Smooth muscle cell of the brain vasculature (primary cell): ENCODE data around the gene RGS17.
"Not testable (repeated sequence)": the region's sequence is repeated elsewhere in the genome, so short reads cannot be mapped to it uniquely, and the experiment has no call there.

ENCODE experiments used
- DNase-seq: peaks from one replicate; pipeline ENCODE4 v3.0.0-alpha.2; 2012; ENCODE audit warnings: low read depth, low spot score

The RGS17 gene

GRCh38 chr6:152985300-152985699, 145.8 kb downstream of the RGS17 start:
- not testable (repeated sequence) for DNase-seq

GRCh38 chr6:152984513-152984872, 146.6 kb downstream of the RGS17 start:
- DNase-seq, result no peak

GRCh38 chr6:152983637-152984512, 147.2 kb downstream of the RGS17 start:
- peak; percentile 87 for DNase-seq

- peak; percentile 94 for DNase-seq
These were observed 148.0 kb downstream of the RGS17 start, which contains the start of gene FBXO5 for GRCh38 chr6:152982904-152983636. TSS of gene FBXO5 (minus strand) at chr6:152983041. CDS start at chr6:152982959, 82 bp downstream.

- no peak for DNase-seq
These were observed 148.8 kb downstream of the RGS17 start for GRCh38 chr6:152981989-152982903.

- DNase-seq, result no peak
These were observed 149.9 kb downstream of the RGS17 start for GRCh38 chr6:152981219-152981618.

GRCh38 chr6:152980656-152981055, 150.4 kb downstream of the RGS17 start:
- DNase-seq, result no peak

- DNase-seq, result no peak
These were observed 152.0 kb downstream of the RGS17 start for GRCh38 chr6:152979116-152979515.

- DNase-seq, result no peak
These were observed 153.0 kb downstream of the RGS17 start for GRCh38 chr6:152978058-152978457.

- DNase-seq, result no peak
These were observed 153.5 kb downstream of the RGS17 start for GRCh38 chr6:152977556-152977955.

GRCh38 chr6:152976749-152977148, 154.3 kb downstream of the RGS17 start:
- no peak for DNase-seq

- no peak for DNase-seq
These were observed 155.7 kb downstream of the RGS17 start for GRCh38 chr6:152975204-152975915.

- no peak for DNase-seq
These were observed 157.2 kb downstream of the RGS17 start for GRCh38 chr6:152973916-152974315.

GRCh38 chr6:152969688-152970418, 161.2 kb downstream of the RGS17 start:
- DNase-seq, result no peak

GRCh38 chr6:152966168-152966894, 164.8 kb downstream of the RGS17 start:
- DNase-seq, result not testable (repeated sequence)

- no peak for DNase-seq
These were observed 171.7 kb downstream of the RGS17 start for GRCh38 chr6:152959333-152959732.

GRCh38 chr6:152957796-152958195, 173.3 kb downstream of the RGS17 start:
- no peak for DNase-seq
